Keratinocyte (primary cell): ENCODE measurements around the gene ROBO3. TPM values are rescaled to one million over a fixed set of nuclear protein-coding genes. Genes with fewer than 3 reads are reported as not detected.

Experiments
- DNase-seq: peaks from one replicate; pipeline ENCODE4 v3.0.0-alpha.2; 2011; ENCODE audit warnings: low read depth, missing footprints, low spot score
- FAIRE-seq: peaks from 2 replicates; lab custom pipeline; 2011; peaks lifted over from hg19 to GRCh38; lab: Jason Lieb, UNC
- H2AFZ ChIP-seq: 2 replicates; pipeline ENCODE4 v1.6.0; 2012; ENCODE audit warnings: low read length, control low read depth, inconsistent platforms; ENCODE audit not compliant: control insufficient read depth
- H3K27ac ChIP-seq: 2 replicates; pipeline ENCODE4 v1.5.1; 2011; ENCODE audit warnings: low read length; ENCODE audit not compliant: control insufficient read depth, insufficient read depth
- H3K27me3 ChIP-seq: 3 replicates; pipeline ENCODE4 v1.6.0; 2011; ENCODE audit warnings: low read length; ENCODE audit not compliant: control insufficient read depth, insufficient read depth; ENCODE audit errors: extremely low read depth
- H3K36me3 ChIP-seq, 2 experiments: 2 replicates in 1 of 2; 3 replicates in 1 of 2; pipeline ENCODE4 v1.5.1; 2011; ENCODE audit warnings: low read length in 2 of 2, mild to moderate bottlenecking in 1 of 2; ENCODE audit not compliant: control insufficient read depth in 2 of 2, insufficient read depth in 2 of 2; ENCODE audit errors: extremely low read depth in 1 of 2
- H3K4me1 ChIP-seq: 3 replicates; pipeline ENCODE4 v1.5.1; 2011; ENCODE audit warnings: low read length; ENCODE audit not compliant: control insufficient read depth, insufficient read depth; ENCODE audit errors: extremely low read depth
- H3K4me2 ChIP-seq: 3 replicates; pipeline ENCODE4 v1.6.0; 2011; ENCODE audit warnings: low read depth, low read length; ENCODE audit not compliant: control insufficient read depth, insufficient read depth; ENCODE audit errors: extremely low read depth
- H3K4me3 ChIP-seq, 3 experiments: fragments of 200-600 bp in 1 of 3; sonication (generic) in 1 of 3; 2 replicates in 2 of 3; 3 replicates in 1 of 3; pipeline ENCODE4 v1.5.1; 2011 to 2016; ENCODE audit warnings: low read length in 3 of 3, mild to moderate bottlenecking in 3 of 3, control low read depth in 2 of 3, inconsistent platforms in 1 of 3, low read depth in 1 of 3, mixed read lengths in 1 of 3, mixed run types in 1 of 3, moderate library complexity in 1 of 3; ENCODE audit not compliant: control insufficient read depth in 2 of 3, insufficient read depth in 2 of 3; ENCODE audit errors: extremely low read depth in 1 of 3
- H3K79me2 ChIP-seq: 2 replicates; pipeline ENCODE4 v1.6.0; 2012; ENCODE audit warnings: low read length; ENCODE audit not compliant: control insufficient read depth, insufficient read depth
- H3K9ac ChIP-seq: 3 replicates; pipeline ENCODE4 v1.6.0; 2011; ENCODE audit warnings: low read length; ENCODE audit not compliant: control insufficient read depth, insufficient read depth; ENCODE audit errors: extremely low read depth
- H3K9me1 ChIP-seq: 3 replicates; pipeline ENCODE4 v1.6.0; 2011; ENCODE audit warnings: low read length; ENCODE audit not compliant: control insufficient read depth, insufficient read depth; ENCODE audit errors: extremely low read depth
- H3K9me3 ChIP-seq: 2 replicates; pipeline ENCODE4 v1.5.1; 2012; ENCODE audit warnings: low read depth, low read length; ENCODE audit not compliant: control insufficient read depth
- H4K20me1 ChIP-seq: 3 replicates; pipeline ENCODE4 v1.6.0; 2011; ENCODE audit warnings: low read length; ENCODE audit not compliant: control insufficient read depth, insufficient read depth; ENCODE audit errors: extremely low read depth
- CTCF ChIP-seq, 3 experiments: IDR thresholded peaks in 1 of 3; conservative IDR thresholded peaks in 1 of 3; optimal IDR thresholded peaks in 1 of 3; 2 replicates in 2 of 3; 3 replicates in 1 of 3; pipeline versions ENCODE3 to v1.5.1; 2011; ENCODE audit warnings: low read length in 3 of 3, mild to moderate bottlenecking in 3 of 3, moderate library complexity in 2 of 3, control low read depth in 1 of 3, inconsistent platforms in 1 of 3; ENCODE audit not compliant: insufficient read depth in 2 of 3; ENCODE audit errors: extremely low read depth in 1 of 3
- EZH2 ChIP-seq: IDR thresholded peaks from one replicate; pipeline ENCODE4 v1.6.1; 2012; ENCODE audit warnings: inconsistent platforms, mild to moderate bottlenecking, low read length, moderate library complexity
- dilution Hi-C: fragments of 300-500 bp; cut with MboI; formaldehyde crosslinking; loops from one replicate; pipeline ENCODE4 v1.7.0; 2020; ENCODE audit warnings: low sequenced_read_pairs; ENCODE audit not compliant: extremely low pct_ligation_motif_present
- polyA plus RNA-seq, 5 experiments: library from polyadenylated mRNA; depleted of rRNA in 3 of 5; stranded (reverse) in 3 of 5; stranded (forward) in 1 of 5; unstranded in 1 of 5; fragments of >200 nt; gene quantifications; 1 replicate in 1 of 5; 2 replicates in 3 of 5; 3 replicates in 1 of 5; pipeline versions ENCODE4 v1.2.1 to v1.2.3, GENCODE V29; 2011 to 2012; ENCODE audit warnings: missing spikeins in 2 of 5, low read depth in 1 of 5, low replicate concordance in 1 of 5

Gene ROBO3
- polyA plus RNA-seq, 1 donor (not counting 4 experiments of a cell fraction or from before 2014, with no cell fraction given) = 13.6 TPM

DNA sequence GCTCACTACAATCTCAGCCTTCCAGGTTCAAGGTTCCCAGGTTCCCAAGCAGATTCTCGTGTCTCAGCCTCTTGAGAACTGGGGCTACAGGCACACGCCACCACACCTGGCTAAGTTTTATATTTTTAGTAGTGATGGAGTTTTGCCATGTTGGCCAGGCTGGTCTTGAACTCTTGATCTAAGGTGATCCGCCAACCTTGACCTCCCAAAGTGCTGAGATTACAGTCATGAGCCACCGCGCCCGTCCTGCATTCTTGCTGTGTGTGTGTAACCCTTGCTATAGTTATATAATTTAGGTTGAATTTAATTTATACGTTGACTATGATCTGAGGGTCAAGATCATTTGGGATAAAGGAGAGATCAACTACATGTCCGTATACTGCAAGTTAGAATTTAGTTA, 29.3 kb upstream of the ROBO3 start:
- no peak overlapping the region for H2AFZ ChIP-seq
- TF ChIP-seq CTCF (optimal IDR thresholded peaks at IDR 0.05 in 1 of 3, IDR thresholded peaks at IDR 0.05 in 1 of 3, conservative IDR thresholded peaks at IDR 0.05 in 1 of 3; ENCODE audit: extremely low read depth in 1 of 3, insufficient read depth in 2 of 3, low read length in 3 of 3) = no peak
- no peak for TF ChIP-seq EZH2
- H3K9me1 ChIP-seq = no peaks in the 10 kb centered on the region
- dilution Hi-C loops = no loop called here
- no peak overlapping the region for H3K4me2 ChIP-seq
- no peak overlapping the region for H3K9ac ChIP-seq
- FAIRE-seq = no peak
- H3K4me3 ChIP-seq = no peak overlapping the region
- H3K27me3 ChIP-seq = peaks cover 63% of the 10 kb centered on the region
- H3K9me3 ChIP-seq = no peaks in the 10 kb centered on the region
- peaks cover 2% of the 10 kb centered on the region for H4K20me1 ChIP-seq
- H3K27ac ChIP-seq = no peak overlapping the region
- no peaks in the 10 kb centered on the region for H3K36me3 ChIP-seq
- no peaks in the 10 kb centered on the region for H3K79me2 ChIP-seq
- no peak for DNase-seq
- H3K4me1 ChIP-seq = peaks cover 4% of the 10 kb centered on the region

DNA sequence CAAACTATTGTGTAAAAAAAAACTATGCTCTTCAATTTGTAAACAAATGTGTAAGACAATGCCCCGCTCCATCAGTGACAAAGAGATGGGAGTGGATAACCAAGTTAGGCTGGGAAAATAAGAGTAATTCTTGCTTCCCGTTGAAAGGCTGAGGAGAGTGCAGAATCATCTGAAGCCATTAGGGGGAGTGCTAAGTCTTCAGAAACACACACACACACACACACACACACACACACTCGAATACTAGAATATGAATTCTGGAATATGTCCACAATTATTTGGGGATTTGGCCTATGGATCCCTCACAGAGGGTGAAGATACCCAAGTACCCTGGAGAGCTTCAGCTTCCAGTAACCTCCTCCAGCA, 27.8 kb upstream of the ROBO3 start:
- peaks cover 61% of the 10 kb centered on the region for H3K27me3 ChIP-seq
- TF ChIP-seq CTCF (optimal IDR thresholded peaks at IDR 0.05 in 1 of 3, IDR thresholded peaks at IDR 0.05 in 1 of 3, conservative IDR thresholded peaks at IDR 0.05 in 1 of 3; ENCODE audit: extremely low read depth in 1 of 3, insufficient read depth in 2 of 3, low read length in 3 of 3) (peak; percentile 59 to 70 (median 62)), EZH2 (no peak)
- H2AFZ ChIP-seq = no peak overlapping the region
- H3K79me2 ChIP-seq = no peaks in the 10 kb centered on the region
- H3K9ac ChIP-seq = no peak overlapping the region
- H3K36me3 ChIP-seq = no peaks in the 10 kb centered on the region
- no peaks in the 10 kb centered on the region for H3K9me3 ChIP-seq
- peak; percentile 69 for FAIRE-seq
- H3K27ac ChIP-seq = no peak overlapping the region
- H3K4me1 ChIP-seq = peaks cover under 1% of the 10 kb centered on the region
- H4K20me1 ChIP-seq = peaks cover 2% of the 10 kb centered on the region
- DNase-seq = peak; percentile 66
- H3K4me3 ChIP-seq = no peak overlapping the region
- dilution Hi-C loops = no loop called here
- H3K9me1 ChIP-seq = no peaks in the 10 kb centered on the region
- H3K4me2 ChIP-seq = no peak overlapping the region
